NCI-H2081 (cell line): ENCODE measurements around the gene ASB16.
A peak's percentile ranks its signal among the peaks of the same experiment; 100 is the strongest.

Source experiments
- DNase-seq, 2 experiments: peaks; one replicate each; lab custom pipeline; 2025; lab: John Stamatoyannopoulos, UW

Gene ASB16

DNA sequence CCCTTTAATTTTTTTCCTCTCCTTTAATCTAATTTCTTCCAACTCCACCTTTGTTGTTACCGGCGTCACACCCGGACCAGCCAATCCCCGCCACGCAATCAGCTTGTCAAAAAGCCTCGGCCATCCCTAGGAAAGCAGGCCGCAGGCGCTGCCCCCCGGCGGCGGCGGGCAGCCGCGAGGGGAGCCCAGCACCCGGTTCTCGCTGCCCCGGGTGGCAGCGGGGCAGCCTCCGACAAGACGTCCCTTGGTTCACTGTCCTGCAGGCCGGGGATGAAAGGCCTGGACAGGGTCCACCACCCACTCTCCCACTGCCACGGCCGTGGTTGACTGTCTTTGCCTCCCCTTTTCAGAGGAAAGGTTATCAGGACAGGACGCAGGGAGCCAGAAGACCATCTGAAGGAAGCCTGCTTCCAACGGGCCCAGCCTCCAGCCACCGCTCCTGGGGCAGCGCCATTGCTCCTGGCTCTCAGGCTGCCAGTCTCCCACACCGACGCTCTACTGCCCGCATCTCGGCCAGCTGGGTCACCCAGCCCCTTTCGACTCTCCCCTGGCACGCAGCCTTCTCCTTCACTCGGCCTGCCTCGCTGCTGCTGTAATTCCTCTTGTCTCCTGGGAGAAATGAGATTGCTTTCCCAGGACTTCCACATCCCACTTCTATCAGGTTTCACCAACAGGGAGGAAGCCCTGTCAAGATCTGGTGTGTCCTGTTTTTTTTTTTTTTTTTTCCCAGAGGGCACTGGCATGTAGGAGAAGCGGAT is 51.8 kb downstream of the ASB16 start:
- DNase-seq: peak; percentile 80 to 93

DNA sequence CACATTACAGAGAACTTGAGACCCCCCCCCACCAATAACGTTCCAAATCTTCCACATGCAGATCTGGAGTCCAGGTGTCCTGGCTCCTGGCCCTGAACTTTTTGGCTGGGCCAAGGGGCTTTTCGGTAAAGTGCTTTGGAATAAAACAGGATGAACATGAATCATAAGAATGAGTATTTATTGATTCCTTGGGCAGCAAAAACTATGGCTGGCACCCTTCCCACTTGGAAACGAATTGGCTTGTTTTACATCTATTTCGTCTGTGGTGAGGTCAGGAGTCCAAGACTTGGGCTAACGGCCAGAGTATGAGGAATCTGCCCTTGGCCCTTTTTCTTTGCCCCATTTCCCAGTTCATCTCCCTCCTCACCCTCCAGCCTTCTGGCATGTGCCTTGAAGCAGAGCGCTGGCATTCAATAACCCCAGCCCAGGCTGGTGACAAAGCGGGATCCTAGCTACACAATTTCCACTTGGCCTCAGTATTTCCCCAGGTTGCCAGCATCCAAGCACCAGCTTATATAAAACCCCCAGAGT is 53.1 kb downstream of the ASB16 start:
- DNase-seq: no peak
